Measurements from ENCODE around the gene NOC4L.
"Not testable (repeated sequence)": the region's sequence is repeated elsewhere in the genome, so short reads cannot be mapped to it uniquely, and the experiment has no call there.

The NOC4L gene

GRCh38 chr12:132123970-132124765, 20.1 kb upstream of the NOC4L start:
- no peak for FAIRE-seq

GRCh38 chr12:132124766-132125425, 19.4 kb upstream of the NOC4L start:
- FAIRE-seq (no peak), DNase-seq (ENCODE audit: low spot score) (no peak)

More at GRCh38 chr12:132123970-132124765, 20.1 kb upstream of the NOC4L start:
- no peak for DNase-seq (ENCODE audit: low spot score)

GRCh38 chr12:132125736-132126135, 18.5 kb upstream of the NOC4L start:
- DNase-seq (ENCODE audit: low spot score) (no peak), FAIRE-seq (no peak)

- FAIRE-seq (no peak), DNase-seq (ENCODE audit: low spot score) (no peak)
Observed at GRCh38 chr12:132127041-132127440, 17.2 kb upstream of the NOC4L start.

- DNase-seq (ENCODE audit: low spot score): no peak
- FAIRE-seq: no peak
Observed at GRCh38 chr12:132129007-132129406, 15.2 kb upstream of the NOC4L start.

- no peak for FAIRE-seq
Observed at GRCh38 chr12:132130690-132131089, 13.6 kb upstream of the NOC4L start.

GRCh38 chr12:132131229-132131628, 13.0 kb upstream of the NOC4L start:
- no peak for FAIRE-seq
- no peak for DNase-seq (ENCODE audit: low spot score)

More at GRCh38 chr12:132130690-132131089, 13.6 kb upstream of the NOC4L start:
- DNase-seq (ENCODE audit: low spot score): no peak

GRCh38 chr12:132131952-132132351, 12.3 kb upstream of the NOC4L start:
- FAIRE-seq: no peak
- DNase-seq (ENCODE audit: low spot score): no peak

- no peak for DNase-seq (ENCODE audit: low spot score)
- no peak for FAIRE-seq
Observed at GRCh38 chr12:132132609-132133430, 11.4 kb upstream of the NOC4L start.

- DNase-seq (ENCODE audit: low spot score): no peak
- no peak for FAIRE-seq
Observed at GRCh38 chr12:132133952-132134652, 10.2 kb upstream of the NOC4L start.

GRCh38 chr12:132134653-132135183, 9.5 kb upstream of the NOC4L start:
- DNase-seq (ENCODE audit: low spot score); FAIRE-seq: not testable (repeated sequence)

- FAIRE-seq; DNase-seq (ENCODE audit: low spot score): not testable (repeated sequence)
Observed at GRCh38 chr12:132136226-132136625, 8.0 kb upstream of the NOC4L start.

GRCh38 chr12:132137483-132138125, 6.7 kb upstream of the NOC4L start:
- FAIRE-seq: no peak

GRCh38 chr12:132138941-132139871, 5.1 kb upstream of the NOC4L start:
- FAIRE-seq (no peak), DNase-seq (ENCODE audit: low spot score) (no peak)

More at GRCh38 chr12:132137483-132138125, 6.7 kb upstream of the NOC4L start:
- no peak for DNase-seq (ENCODE audit: low spot score)

GRCh38 chr12:132139912-132140311, 4.3 kb upstream of the NOC4L start:
- no peak for DNase-seq (ENCODE audit: low spot score)
- no peak for FAIRE-seq

GRCh38 chr12:132140501-132140900, 3.8 kb upstream of the NOC4L start:
- DNase-seq (ENCODE audit: low spot score) (no peak), FAIRE-seq (no peak)

- DNase-seq (ENCODE audit: low spot score): no peak
- FAIRE-seq: no peak
Observed at GRCh38 chr12:132140918-132141841, 3.1 kb upstream of the NOC4L start.

- FAIRE-seq (no peak), DNase-seq (ENCODE audit: low spot score) (no peak)
Observed at GRCh38 chr12:132141976-132142678, 2.1 kb upstream of the NOC4L start.
